HG02840 (cell line): Measurements from ENCODE around the gene DVL1.

Source experiments
- ATAC-seq: cut with Tn5 transposase; IDR thresholded peaks from one replicate; pipeline ENCODE4 v1.9.1; 2021; ENCODE audit warnings: mild to moderate bottlenecking, moderate library complexity, moderate number of reproducible peaks; ENCODE audit not compliant: unreplicated experiment, low FRiP score

Gene DVL1

DNA sequence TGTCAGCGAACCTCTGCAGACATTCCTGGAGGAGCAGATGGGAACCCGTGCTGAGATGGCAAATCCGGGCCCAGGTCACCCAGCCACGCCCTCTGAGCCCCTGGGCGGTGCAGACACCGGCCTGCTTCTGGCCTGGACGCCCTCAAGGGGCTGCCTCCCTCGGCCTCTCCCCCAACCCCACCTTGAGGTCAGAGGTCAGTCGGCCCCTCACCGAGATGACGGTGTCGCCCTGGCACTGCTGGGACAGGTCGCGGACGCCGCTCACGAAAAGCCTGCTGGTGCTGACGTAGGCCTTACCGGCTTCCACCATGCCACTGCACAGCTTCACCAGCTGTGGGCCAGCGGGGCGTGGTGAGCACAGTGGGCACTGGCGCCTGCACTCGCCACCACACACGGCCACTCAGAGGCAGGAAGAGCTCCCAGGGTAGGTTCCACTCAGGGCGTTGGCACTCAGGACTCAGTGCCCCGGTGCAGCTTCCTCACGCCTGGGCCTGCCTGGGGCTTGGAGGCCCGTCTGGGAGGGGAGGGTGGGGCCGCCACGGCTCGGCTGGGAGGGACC lies 46.2 kb downstream of the DVL1 start:
- ATAC-seq = no peak

DNA sequence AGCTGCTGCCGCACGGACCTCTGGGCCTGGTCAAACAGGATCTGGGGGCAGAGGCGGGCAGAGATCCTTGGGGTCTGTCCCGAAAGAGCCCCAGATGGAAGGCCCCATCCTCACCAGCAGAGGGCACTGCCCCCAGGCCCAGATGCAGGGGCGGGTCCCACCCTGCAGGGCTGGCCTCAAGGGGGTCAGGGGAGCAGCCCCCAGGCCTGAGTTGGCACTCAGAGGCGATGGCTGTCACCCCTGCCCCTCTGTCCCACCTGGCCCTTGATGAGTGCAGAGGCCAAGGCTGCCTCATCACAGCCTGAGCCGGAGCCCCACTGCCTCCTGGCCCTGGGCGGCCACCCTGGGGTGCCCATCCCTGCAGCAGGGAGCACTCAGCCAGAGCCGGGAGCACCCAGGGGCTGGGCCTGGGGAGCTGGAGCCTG lies 47.2 kb downstream of the DVL1 start:
- no peak for ATAC-seq

DNA sequence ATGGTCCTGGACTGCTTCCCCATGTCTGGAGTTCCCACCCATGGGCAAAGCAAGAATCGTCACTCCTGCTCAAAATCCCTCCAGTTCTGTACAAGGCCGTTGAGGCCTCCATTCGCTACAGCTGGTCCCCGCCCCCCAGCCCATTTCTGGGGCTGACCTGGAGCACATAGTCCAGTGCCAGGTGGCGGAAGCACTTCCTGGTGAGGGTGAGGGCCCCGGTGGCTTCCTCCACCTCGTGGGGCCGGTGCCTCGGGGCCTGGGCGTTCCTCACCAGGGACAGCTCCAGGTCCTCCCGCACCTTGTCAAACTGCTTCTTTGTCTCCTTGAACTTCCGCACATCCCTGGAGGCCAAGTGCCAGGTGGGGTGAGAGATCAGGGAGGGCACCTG lies 48.9 kb downstream of the DVL1 start:
- ATAC-seq = no peak

DNA sequence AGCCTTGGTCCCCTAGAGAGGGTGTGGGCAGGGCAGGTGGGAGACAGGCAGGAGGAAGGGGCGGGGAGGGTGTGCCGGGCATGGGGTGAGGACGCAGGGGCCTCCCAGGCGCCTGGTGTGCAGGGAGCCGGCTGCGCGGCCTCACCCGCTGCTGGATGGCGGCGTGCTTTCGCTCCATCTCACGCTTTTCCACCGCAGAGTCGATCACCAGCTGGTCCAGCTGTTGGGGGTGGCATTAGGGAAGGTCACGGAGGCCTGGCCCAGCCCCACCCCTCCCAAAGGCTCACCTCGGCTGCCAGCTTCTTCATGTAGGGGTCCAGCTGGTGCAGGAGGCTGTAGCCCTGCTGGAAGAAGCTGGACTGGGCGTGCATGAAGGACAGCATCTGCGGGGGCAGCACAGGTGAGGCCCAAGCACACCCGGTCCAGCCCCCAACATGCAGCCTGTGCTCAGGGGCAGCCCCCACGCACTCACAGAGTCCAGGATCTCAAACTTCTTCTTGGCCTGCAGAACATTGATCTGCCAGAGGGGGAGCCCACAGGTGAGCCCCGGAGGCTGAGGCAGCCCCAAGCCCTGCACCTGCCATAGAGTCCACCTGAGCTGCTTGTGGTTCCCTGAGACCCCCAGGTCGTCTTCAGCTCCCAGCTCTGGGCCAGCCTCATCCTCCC lies 49.4 kb downstream of the DVL1 start:
- ATAC-seq = no peak

DNA sequence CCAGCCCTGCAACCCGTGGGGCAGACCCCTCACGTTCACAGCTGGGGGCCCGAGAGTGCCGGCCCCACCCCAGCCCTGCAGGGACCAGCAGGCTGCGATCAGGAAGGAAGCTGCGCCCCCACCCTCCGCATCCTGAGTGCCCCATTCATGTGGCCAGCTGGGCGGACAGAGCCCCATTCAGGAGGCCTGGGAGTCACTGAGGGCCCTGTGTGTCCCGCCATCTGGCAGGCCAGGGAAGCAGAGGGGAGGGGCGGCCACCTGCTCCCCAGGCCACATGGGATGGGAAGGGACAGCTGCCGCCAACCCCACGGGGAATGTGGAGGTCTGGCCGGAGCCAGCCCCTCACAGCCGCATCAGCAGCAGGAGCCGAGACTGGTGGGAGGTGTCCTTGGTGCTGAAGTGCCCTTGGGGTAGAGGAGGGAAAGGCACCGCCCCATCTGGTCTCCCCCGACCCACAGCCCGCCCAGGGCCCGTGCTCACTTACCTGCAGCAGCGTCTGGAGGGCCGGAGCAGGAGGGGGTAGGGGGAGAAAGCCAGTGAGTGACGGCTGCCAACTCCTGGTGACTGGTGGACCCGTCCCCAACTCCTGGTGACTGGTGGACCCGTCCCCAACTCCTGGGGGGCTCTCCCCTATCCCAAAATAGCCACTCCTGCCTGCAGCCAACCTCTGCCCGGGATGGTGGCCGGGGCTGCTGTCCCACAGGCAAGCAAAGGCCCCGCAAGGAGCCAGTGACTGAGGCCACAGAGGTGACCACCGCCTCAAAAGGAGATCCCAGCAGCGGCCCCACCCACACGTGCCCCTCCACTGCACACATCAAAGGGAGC lies 50.1 kb downstream of the DVL1 start:
- no peak for ATAC-seq

DNA sequence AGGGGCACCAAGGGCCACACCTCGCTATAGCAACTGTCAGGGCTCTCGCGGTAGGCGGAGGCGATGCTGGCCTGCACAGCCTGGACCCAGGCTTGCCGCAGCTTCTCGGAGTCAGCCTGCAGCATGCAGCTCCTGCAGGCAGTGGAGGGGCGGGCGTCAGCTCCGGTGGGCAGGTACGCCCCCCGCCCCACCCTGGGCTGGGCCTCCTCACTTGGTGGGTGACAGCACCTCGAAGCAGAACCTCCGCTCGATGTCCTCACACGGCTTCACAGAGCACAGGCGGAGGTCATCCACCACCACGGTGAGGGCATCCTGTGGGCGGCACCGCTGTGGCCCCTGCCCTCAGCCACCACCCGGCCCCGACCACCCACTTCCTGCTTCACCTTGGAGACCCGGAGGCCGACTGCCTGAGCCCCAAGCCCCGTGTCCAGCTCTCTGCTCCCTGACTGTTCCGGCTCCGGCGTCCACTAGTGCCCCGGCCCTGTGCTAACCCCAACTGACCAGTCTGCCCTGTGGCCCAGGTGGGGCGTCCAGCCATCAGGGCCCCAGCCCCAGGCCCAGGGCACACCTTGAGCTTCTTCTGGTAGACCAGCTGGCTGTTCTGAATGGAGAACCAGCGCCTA lies 51.3 kb downstream of the DVL1 start:
- no peak for ATAC-seq

DNA sequence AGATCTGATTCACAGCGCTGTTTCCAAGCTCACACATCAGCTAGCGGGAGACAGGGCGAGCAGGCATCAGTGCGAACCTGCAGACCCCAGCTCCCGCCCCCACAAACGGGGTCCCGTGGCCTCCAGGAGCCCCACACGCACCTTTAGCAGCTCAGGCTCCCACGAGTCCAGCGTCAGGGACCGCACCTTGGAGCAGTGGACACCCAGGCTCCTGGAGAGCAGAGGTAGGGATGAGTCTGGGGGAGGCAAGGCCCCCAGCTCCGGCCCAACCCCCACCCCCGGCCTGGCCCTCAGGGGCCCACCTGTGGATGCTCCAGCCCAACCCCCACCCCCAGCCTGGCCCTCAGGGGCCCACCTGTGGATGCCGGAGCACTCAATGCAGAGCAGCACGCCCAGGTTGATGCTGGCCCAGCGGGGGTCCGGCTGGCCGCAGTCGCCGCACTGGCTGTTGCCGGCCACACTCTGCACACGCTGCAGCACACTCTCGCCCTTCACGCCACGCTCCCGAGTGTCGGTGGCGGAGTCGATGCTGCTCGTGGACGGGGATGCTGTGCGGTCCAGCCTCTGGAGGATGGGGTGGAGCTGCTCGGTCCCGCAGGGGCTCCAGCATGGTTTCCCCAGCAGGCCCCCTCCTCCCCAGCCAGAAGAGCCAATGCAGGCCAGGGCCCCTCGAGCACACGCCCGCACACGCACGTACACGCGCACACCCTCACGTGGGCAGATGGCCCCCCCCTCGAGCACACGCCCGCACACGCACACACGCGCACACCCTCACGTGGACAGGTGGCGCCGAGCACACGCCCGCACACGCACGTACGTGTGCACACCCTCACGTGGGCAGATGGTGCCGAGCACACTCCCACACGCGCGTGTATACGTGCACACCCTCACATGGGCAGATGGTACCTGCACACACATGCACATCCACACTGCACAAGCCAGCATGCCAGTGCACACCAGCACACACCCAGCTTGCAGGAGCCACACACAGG lies 52.9 kb downstream of the DVL1 start:
- no peak for ATAC-seq

DNA sequence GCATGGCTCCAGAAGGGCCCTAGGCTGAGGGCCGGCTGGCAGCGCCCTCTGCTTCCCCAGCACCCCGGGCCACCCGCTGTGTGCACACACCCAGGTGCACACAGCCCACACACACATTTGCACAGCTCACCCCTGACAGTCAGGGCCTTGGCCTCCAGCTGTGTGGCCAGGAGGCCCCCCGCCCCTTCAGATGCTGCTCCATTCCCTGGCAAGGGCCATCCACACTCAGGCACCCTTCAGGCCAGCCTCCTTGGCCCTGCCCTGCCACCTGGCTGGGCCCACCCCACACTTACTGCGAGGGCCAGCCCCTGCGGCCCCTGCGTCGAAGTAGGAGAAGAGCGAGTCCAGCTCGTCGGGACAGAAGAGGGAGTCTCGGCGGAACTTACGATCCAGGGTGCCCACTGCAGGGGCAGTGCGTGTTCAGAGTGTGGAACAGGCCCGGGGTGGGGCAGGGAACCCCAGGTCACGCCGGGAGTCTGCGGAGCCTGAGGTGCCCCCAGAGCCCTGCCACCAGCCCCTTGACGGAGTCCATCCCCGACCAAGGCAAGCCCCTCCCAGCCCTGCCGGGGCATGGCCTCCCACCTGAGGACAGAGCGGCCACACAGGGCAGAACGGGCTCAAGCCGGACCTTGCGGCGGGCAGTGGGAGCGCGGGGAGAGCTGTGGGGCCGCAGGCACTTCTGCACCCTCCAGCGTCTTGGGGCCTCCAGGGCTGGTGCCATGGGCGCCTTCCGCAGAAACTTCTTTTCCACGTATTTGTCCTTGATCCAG lies 53.9 kb downstream of the DVL1 start:
- no peak for ATAC-seq

DNA sequence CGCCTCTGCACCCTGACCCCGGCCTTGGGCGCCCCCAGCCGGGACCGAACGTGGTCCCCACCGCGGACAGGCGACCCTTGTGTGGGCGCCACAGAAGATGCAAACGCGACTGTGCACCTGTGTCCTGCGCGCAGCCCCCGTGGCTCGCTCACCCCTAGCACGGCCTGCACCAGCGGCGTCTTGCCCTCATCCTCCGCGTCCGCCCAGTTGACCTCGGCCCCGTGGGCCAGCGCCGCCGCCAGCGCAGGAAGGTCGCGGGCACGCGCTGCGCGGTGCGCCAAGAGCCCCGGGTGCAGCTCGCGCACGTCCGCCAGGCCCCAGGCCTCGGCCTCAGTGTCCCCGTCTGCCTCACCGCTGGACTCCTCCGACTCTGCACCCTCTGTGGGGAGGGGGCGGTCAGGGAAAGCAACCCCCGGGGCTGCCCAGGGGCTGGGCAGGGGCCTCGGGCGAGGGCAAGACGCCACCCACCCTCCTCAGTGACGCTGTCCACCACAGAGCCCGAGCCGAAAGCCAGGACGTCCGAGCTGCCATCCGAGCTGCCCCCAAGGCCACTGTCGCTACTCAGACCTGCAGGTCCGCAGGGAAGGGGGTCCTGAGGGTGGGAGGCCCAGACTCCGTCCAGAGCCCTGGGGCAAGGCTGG lies 54.8 kb downstream of the DVL1 start:
- ATAC-seq = no peak

DNA sequence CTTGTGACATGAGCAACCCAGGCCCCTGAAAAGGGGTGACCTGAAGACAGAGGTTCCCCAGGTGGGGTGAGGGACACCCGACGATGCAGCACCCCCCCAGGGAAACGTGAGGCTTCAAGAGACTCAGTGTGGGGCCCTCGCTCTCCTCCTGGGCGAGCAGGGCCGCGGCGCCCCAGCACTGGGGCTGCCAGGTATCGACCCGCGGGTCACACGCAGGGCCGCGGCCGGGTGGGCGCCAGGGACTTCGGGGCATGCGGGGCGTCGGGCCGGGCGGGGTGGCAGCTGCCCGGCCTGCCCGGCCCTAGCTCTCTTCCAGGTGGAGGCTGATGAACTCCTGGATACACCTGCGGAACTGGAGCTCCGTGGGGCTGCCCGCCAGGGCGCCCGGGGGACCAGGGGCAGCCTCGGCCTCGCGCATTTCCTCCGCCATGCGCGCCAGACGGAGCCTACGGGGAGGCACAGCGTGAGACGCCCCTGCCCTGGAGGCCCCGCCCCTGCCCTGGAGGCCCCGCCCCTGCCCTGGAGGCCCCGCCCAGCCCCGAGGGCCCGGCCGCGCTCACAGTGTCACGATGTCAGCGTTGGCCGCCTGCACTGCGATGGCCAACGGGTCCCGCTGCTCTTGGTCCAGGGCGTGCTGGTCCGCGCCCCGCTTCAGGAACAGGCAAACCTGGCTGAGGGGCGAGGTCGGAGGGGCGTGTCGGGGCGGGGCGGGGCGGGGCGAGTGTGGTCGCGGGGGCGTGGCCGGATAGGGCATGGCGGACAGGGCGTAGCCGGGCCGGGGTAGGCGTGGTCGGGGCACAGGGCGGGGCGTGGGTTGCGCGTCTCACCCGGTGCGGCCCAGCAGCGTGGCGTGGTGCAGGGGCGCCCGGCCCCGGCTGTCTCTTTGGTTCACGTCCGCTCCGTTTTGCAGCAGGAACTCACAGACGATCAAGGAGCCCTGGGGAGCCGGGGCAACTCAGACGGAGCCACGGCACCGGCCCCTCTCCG lies 55.7 kb downstream of the DVL1 start:
- no peak for ATAC-seq

DNA sequence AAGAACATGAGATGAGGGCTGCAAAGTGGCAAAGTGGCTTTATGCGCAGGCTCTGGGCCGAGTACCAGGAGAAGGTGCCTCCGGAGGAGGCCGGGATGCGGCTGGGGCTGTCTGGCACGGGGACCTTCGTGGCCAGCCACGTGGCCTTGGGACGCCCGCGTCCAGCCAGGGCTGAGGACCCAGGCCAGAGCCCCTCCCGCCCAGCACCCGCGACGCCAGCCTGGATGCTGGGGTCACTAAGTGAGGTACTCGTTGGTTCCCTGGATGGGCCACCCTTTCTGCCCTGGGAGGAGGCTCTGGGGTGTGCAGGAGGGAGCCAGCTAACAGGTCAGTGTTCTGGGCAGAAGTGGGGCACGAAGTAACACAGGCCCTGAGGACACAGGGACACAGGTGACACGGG lies 56.4 kb downstream of the DVL1 start:
- no peak for ATAC-seq

DNA sequence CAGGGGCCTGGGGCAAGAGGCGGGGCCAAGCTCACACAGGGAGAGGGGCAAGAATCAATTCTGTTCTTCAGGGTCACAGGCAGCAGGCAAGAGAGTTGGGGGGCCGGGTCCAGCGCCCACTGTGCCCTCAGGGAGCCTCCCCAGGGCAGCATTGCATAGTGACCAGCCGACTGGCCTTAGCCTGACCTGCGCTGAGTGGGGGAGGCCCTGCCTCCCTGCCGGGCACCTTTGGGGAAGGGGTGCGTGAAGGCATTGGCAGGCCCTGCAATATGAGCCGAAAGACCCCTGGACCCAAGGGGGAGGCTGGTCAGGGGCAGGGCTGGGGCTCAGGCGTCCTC lies 56.8 kb downstream of the DVL1 start:
- no peak for ATAC-seq

DNA sequence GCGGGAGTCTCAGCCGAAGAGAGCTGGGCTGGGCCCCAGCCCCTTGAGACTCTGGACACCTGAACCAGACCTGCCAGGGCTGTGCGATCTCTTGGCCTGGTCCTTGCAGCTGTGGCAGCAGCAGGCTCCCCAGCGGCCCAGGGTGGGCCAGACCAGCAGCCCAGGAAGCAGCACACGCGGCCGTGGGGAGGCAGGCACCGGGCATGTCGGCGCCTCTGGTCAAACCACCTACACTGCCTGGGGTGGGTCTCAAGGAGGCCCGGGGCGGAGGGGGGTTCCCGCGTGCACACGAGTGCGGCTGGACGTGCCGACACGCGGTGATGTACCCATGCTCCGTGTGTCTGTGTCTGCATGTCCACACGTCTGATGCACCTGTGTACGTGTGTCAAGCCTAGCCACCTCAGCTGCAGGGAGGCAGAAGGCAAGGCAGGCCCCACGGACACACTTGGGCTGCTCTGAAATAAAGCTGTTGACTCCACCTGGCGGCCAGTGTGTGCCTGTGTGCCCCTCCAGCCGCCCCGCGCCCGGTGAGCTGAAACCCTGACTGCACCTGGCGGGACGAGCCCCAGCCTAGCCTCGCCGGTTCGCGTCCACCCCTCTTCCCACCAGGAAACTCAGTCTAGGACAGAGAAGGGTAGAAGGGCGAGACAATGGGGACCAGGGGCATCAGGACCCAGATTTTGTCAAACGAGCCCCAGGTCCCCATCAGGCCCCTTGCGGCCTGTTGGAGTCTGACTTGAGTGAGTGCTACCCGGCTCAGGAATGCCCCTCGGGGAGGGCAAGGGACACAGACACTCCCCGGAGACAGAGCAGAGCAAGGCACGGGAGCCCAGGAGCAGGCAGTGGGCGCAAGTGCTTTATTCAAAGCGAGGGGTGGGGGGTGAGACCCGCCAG lies 57.4 kb downstream of the DVL1 start:
- ATAC-seq = no peak

DNA sequence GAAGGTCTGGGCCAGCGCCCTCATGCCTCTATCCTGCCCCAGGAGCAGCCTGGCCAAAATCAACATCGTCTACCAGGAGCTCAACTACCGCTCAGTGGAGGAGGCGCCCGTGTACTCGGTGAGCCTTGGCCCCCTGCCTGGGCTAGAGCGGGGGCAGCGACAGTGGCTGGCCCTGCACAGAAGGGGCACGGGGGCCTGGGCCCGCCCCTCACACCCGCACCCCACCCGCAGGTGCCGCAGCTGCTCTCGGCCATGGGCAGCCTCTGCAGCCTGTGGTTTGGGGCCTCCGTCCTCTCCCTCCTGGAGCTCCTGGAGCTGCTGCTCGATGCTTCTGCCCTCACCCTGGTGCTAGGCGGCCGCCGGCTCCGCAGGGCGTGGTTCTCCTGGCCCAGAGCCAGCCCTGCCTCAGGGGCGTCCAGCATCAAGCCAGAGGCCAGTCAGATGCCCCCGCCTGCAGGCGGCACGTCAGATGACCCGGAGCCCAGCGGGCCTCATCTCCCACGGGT lies 58.1 kb downstream of the DVL1 start:
- ATAC-seq = no peak

DNA sequence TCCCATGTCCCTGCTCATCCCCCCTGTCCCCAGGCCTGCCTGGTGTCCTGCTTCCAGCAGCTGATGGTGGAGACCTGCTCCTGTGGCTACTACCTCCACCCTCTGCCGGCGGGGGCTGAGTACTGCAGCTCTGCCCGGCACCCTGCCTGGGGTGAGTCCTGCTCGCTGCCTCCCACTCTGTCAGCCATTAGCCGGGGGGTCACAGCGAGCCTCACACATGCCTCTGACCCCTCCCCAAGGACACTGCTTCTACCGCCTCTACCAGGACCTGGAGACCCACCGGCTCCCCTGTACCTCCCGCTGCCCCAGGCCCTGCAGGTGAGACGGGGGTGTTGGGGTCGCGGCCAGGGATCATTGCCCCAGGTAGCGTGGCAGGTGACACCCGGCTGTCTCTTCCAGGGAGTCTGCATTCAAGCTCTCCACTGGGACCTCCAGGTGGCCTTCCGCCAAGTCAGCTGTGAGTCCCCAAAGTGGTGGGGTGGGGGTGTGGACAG lies 58.9 kb downstream of the DVL1 start:
- no peak for ATAC-seq

DNA sequence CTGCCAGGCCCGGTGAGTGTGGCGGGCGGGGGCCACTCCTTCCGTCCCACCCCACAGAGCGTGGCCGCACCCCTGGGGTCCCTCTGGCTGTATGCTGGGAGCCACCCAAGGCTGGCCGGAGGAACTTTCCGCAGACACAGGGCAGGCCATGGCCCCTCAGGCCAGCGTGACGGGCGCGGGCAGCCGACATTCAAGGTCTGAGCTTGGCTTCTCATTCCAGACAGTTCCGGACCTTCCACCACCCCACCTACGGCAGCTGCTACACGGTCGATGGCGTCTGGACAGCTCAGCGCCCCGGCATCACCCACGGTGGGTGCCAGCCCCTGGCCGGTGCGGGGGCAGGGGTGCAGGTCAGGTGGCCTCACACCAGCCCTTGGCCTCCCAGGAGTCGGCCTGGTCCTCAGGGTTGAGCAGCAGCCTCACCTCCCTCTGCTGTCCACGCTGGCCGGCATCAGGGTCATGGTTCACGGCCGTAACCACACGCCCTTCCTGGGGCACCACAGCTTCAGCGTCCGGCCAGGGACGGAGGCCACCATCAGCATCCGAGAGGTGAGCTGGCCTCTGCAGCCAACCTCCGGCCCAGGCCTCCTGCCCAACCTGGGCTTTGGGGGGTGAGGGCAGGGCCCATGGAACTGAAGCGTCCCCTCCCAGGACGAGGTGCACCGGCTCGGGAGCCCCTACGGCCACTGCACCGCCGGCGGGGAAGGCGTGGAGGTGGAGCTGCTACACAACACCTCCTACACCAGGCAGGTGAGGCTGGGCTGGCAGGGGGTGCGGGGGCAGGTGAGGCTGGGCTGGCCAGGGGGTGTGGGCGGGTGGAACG lies 61.7 kb downstream of the DVL1 start:
- ATAC-seq = no peak
